GM21576 (cell line): ENCODE data around the gene REV3L.
"Not testable (repeated sequence)": the region's sequence is repeated elsewhere in the genome, so short reads cannot be mapped to it uniquely, and the experiment has no call there.

Source experiments
- ATAC-seq: cut with Tn5 transposase; IDR thresholded peaks from one replicate; pipeline ENCODE4 v1.9.1; 2021; ENCODE audit warnings: mild to moderate bottlenecking, moderate library complexity; ENCODE audit not compliant: unreplicated experiment

Gene REV3L

GRCh38 chr6:111482959-111483735, at the start of gene REV3L:
REV3L (minus strand) TSS chr6:111483218; CDS start chr6:111482888, 330 bp downstream.
- peak; percentile 28 for ATAC-seq

GRCh38 chr6:111531185-111531584, 48.2 kb upstream of the REV3L start:
- ATAC-seq, result no peak

- no peak for ATAC-seq
Observed at GRCh38 chr6:111530667-111531066, 47.6 kb upstream of the REV3L start.

- ATAC-seq, result no peak
Observed at GRCh38 chr6:111530218-111530617, 47.2 kb upstream of the REV3L start.

GRCh38 chr6:111527367-111527766, 44.3 kb upstream of the REV3L start:
- no peak for ATAC-seq

GRCh38 chr6:111524735-111525134, 41.7 kb upstream of the REV3L start:
- ATAC-seq, result no peak

GRCh38 chr6:111524252-111524651, 41.2 kb upstream of the REV3L start:
- ATAC-seq, result no peak

- no peak for ATAC-seq
Observed at GRCh38 chr6:111523484-111524167, 40.6 kb upstream of the REV3L start.

GRCh38 chr6:111522393-111523020, 39.5 kb upstream of the REV3L start:
- no peak for ATAC-seq

GRCh38 chr6:111521497-111522270, 38.7 kb upstream of the REV3L start:
- no peak for ATAC-seq

GRCh38 chr6:111520524-111520923, 37.5 kb upstream of the REV3L start:
- ATAC-seq, result no peak

- ATAC-seq, result no peak
Observed at GRCh38 chr6:111517965-111518364, 34.9 kb upstream of the REV3L start.

- no peak for ATAC-seq
Observed at GRCh38 chr6:111515259-111515658, 32.2 kb upstream of the REV3L start.

- ATAC-seq, result not testable (repeated sequence)
Observed at GRCh38 chr6:111514531-111514930, 31.5 kb upstream of the REV3L start.

- not testable (repeated sequence) for ATAC-seq
Observed at GRCh38 chr6:111507219-111507618, 24.2 kb upstream of the REV3L start.

- not testable (repeated sequence) for ATAC-seq
Observed at GRCh38 chr6:111505498-111505897, 22.5 kb upstream of the REV3L start.

- ATAC-seq, result no peak
Observed at GRCh38 chr6:111503660-111504059, 20.6 kb upstream of the REV3L start.

- ATAC-seq, result no peak
Observed at GRCh38 chr6:111503194-111503593, 20.2 kb upstream of the REV3L start.

- no peak for ATAC-seq
Observed at GRCh38 chr6:111502154-111502553, 19.1 kb upstream of the REV3L start.

- no peak for ATAC-seq
Observed at GRCh38 chr6:111499269-111499793, 16.3 kb upstream of the REV3L start.
